Mucosa of rectum (tissue), 2 donors: ENCODE results near the gene MSH5.

Experiments
- H3K27ac ChIP-seq, 2 donors: one replicate each; pipeline ENCODE4 v1.7.0; 2013; ENCODE audit warnings: inconsistent platforms in 2 of 2, low read depth in 2 of 2, low read length in 2 of 2
- H3K27me3 ChIP-seq, 2 donors: one replicate each; pipeline ENCODE4 v1.7.0; 2013; ENCODE audit warnings: low read length in 2 of 2; ENCODE audit not compliant: control insufficient read depth in 2 of 2, insufficient read depth in 2 of 2
- H3K36me3 ChIP-seq, 2 donors: one replicate each; pipeline ENCODE4 v1.7.0; 2013; ENCODE audit warnings: low read length in 2 of 2; ENCODE audit not compliant: control insufficient read depth in 2 of 2, insufficient read depth in 2 of 2
- H3K4me1 ChIP-seq, 2 donors: one replicate each; pipeline ENCODE4 v1.7.0; 2013; ENCODE audit warnings: low read length in 2 of 2, mild to moderate bottlenecking in 1 of 2; ENCODE audit not compliant: control insufficient read depth in 2 of 2, insufficient read depth in 2 of 2
- H3K4me3 ChIP-seq, 2 donors: one replicate each; pipeline ENCODE4 v1.7.0; 2013; ENCODE audit warnings: low read length in 2 of 2
- H3K9ac ChIP-seq, 2 donors: one replicate each; pipeline ENCODE4 v1.7.0; 2013; ENCODE audit warnings: low read length in 2 of 2, low read depth in 1 of 2, mild to moderate bottlenecking in 1 of 2
- H3K9me3 ChIP-seq, 2 donors: one replicate each; pipeline ENCODE4 v1.7.0; 2013; ENCODE audit warnings: low read length in 2 of 2; ENCODE audit not compliant: control insufficient read depth in 2 of 2
- donor health status: healthy.
- donor health status: Normal muscosa, but diverticular disease.

The MSH5 gene

GRCh38 chr6:31758281-31758680, 18.5 kb downstream of the MSH5 start:
- no peak overlapping the region for H3K27ac ChIP-seq
- H3K9me3 ChIP-seq: no peaks in the 10 kb centered on the region
- no peak overlapping the region for H3K4me3 ChIP-seq
- H3K4me1 ChIP-seq: no peaks in the 10 kb centered on the region
- H3K36me3 ChIP-seq: no peaks in the 10 kb centered on the region
- no peak overlapping the region for H3K9ac ChIP-seq
- no peaks in the 10 kb centered on the region for H3K27me3 ChIP-seq

GRCh38 chr6:31760790-31761189, 21.0 kb downstream of the MSH5 start:
- Histone ChIP-seq H3K36me3 (no peaks in the 10 kb centered on the region), H3K9me3 (no peaks in the 10 kb centered on the region), H3K9ac (no peak overlapping the region), H3K4me3 (no peak overlapping the region), H3K27ac (no peak overlapping the region), H3K4me1 (no peaks in the 10 kb centered on the region), H3K27me3 (no peaks in the 10 kb centered on the region)

- Histone ChIP-seq H3K9ac (no peak overlapping the region), H3K27ac (no peak overlapping the region), H3K9me3 (no peaks in the 10 kb centered on the region), H3K27me3 (no peaks in the 10 kb centered on the region), H3K4me3 (no peak overlapping the region), H3K4me1 (no peaks in the 10 kb centered on the region), H3K36me3 (no peaks in the 10 kb centered on the region)
These were observed 21.5 kb downstream of the MSH5 start for GRCh38 chr6:31761343-31761742.

GRCh38 chr6:31762356-31762755, 22.6 kb downstream of the MSH5 start, which contains the start of gene SAPCD1:
Gene SAPCD1 (plus strand): TSS chr6:31762656. CDS start chr6:31763055, 399 bp downstream.
- Histone ChIP-seq H3K27ac (no peak within 1 kb of the TSS), H3K36me3 (no peaks in the 10 kb centered on the region), H3K4me1 (no peaks in the 10 kb centered on the region), H3K9ac (no peak within 1 kb of the TSS), H3K4me3 (no peak within 1 kb of the TSS), H3K27me3 (no peaks in the 10 kb centered on the region), H3K9me3 (no peaks in the 10 kb centered on the region)

GRCh38 chr6:31762878-31763618, 23.2 kb downstream of the MSH5 start:
- no peaks in the 10 kb centered on the region for H3K9me3 ChIP-seq
- no peak overlapping the region for H3K27ac ChIP-seq
- no peak overlapping the region for H3K4me3 ChIP-seq
- H3K9ac ChIP-seq: no peak overlapping the region
- H3K36me3 ChIP-seq: no peaks in the 10 kb centered on the region
- H3K27me3 ChIP-seq: no peaks in the 10 kb centered on the region
- H3K4me1 ChIP-seq: no peaks in the 10 kb centered on the region

- no peaks in the 10 kb centered on the region for H3K9me3 ChIP-seq
- no peaks in the 10 kb centered on the region for H3K4me1 ChIP-seq
- no peaks in the 10 kb centered on the region for H3K27me3 ChIP-seq
- H3K9ac ChIP-seq: no peak overlapping the region
- no peak overlapping the region for H3K27ac ChIP-seq
- H3K4me3 ChIP-seq: no peak overlapping the region
- no peaks in the 10 kb centered on the region for H3K36me3 ChIP-seq
These were observed 23.8 kb downstream of the MSH5 start for GRCh38 chr6:31763619-31763940.

- Histone ChIP-seq H3K9ac (no peak overlapping the region), H3K27ac (no peak overlapping the region), H3K4me1 (no peaks in the 10 kb centered on the region), H3K9me3 (no peaks in the 10 kb centered on the region), H3K27me3 (no peaks in the 10 kb centered on the region), H3K36me3 (no peaks in the 10 kb centered on the region), H3K4me3 (no peak overlapping the region)
These were observed 24.4 kb downstream of the MSH5 start for GRCh38 chr6:31764198-31764597.

- H3K4me3 ChIP-seq: no peak overlapping the region
- H3K9me3 ChIP-seq: no peaks in the 10 kb centered on the region
- H3K9ac ChIP-seq: no peak overlapping the region
These were observed 25.7 kb downstream of the MSH5 start for GRCh38 chr6:31765559-31765909.

GRCh38 chr6:31765910-31766794, 26.3 kb downstream of the MSH5 start:
- Histone ChIP-seq H3K9ac (no peak overlapping the region), H3K27me3 (no peaks in the 10 kb centered on the region), H3K36me3 (no peaks in the 10 kb centered on the region), H3K4me3 (peak overlapping the region; percentile 29), H3K4me1 (peaks cover 0 to 4% of the 10 kb centered on the region in 2 donors), H3K9me3 (no peaks in the 10 kb centered on the region), H3K27ac (no peak overlapping the region)

More at GRCh38 chr6:31765559-31765909, 25.7 kb downstream of the MSH5 start:
- Histone ChIP-seq H3K27ac (no peak overlapping the region), H3K4me1 (peaks cover 0 to 4% of the 10 kb centered on the region in 2 donors), H3K27me3 (no peaks in the 10 kb centered on the region), H3K36me3 (no peaks in the 10 kb centered on the region)

- Histone ChIP-seq H3K9me3 (no peaks in the 10 kb centered on the region), H3K27me3 (no peaks in the 10 kb centered on the region), H3K36me3 (no peaks in the 10 kb centered on the region), H3K27ac (no peak overlapping the region), H3K9ac (no peak overlapping the region), H3K4me1 (peaks cover 0 to 4% of the 10 kb centered on the region in 2 donors), H3K4me3 (no peak overlapping the region)
These were observed 27.4 kb downstream of the MSH5 start for GRCh38 chr6:31767096-31767645.
